LoVo (cell line): Measurements from ENCODE around the gene RBM23.
"Not testable (repeated sequence)": the region's sequence is repeated elsewhere in the genome, so short reads cannot be mapped to it uniquely, and the experiment has no call there.

Source experiments
- DNase-seq: peaks from one replicate; pipeline ENCODE4 v3.0.0-alpha.2; 2016; ENCODE audit warnings: low spot score

Gene RBM23

GRCh38 chr14:22915886-22916521 is 2.9 kb downstream of the RBM23 start:
- no peak for DNase-seq

GRCh38 chr14:22914836-22915235 is 4.1 kb downstream of the RBM23 start:
- not testable (repeated sequence) for DNase-seq

GRCh38 chr14:22910916-22911315 is 8.0 kb downstream of the RBM23 start:
- no peak for DNase-seq

GRCh38 chr14:22908601-22909000 is 10.3 kb downstream of the RBM23 start:
- DNase-seq, result no peak

GRCh38 chr14:22907429-22907828 is 11.5 kb downstream of the RBM23 start:
- no peak for DNase-seq

GRCh38 chr14:22906073-22906472 is 12.9 kb downstream of the RBM23 start:
- no peak for DNase-seq

- DNase-seq, result no peak
Observed at GRCh38 chr14:22905627-22906026, 13.3 kb downstream of the RBM23 start.

- no peak for DNase-seq
Observed at GRCh38 chr14:22903742-22904087, 15.2 kb downstream of the RBM23 start.

- DNase-seq, result no peak
Observed at GRCh38 chr14:22901799-22902198, 17.1 kb downstream of the RBM23 start.

- peak; percentile 38 for DNase-seq
Observed at GRCh38 chr14:22900081-22900799, 18.7 kb downstream of the RBM23 start.

- DNase-seq, result no peak
Observed at GRCh38 chr14:22898302-22899090, 20.5 kb downstream of the RBM23 start.

GRCh38 chr14:22897357-22897756 is 21.6 kb downstream of the RBM23 start:
- no peak for DNase-seq

- no peak for DNase-seq
Observed at GRCh38 chr14:22896760-22897159, 22.2 kb downstream of the RBM23 start.

- no peak for DNase-seq
Observed at GRCh38 chr14:22896356-22896755, 22.6 kb downstream of the RBM23 start.

GRCh38 chr14:22895402-22895801 is 23.5 kb downstream of the RBM23 start:
- no peak for DNase-seq

- DNase-seq, result no peak
Observed at GRCh38 chr14:22893706-22894105, 25.2 kb downstream of the RBM23 start.

- no peak for DNase-seq
Observed at GRCh38 chr14:22892488-22892887, 26.5 kb downstream of the RBM23 start.

- DNase-seq, result no peak
Observed at GRCh38 chr14:22890416-22890815, 28.5 kb downstream of the RBM23 start.

- DNase-seq, result no peak
Observed at GRCh38 chr14:22888662-22889061, 30.3 kb downstream of the RBM23 start.

GRCh38 chr14:22887990-22888378 is 31.0 kb downstream of the RBM23 start:
- DNase-seq, result no peak

GRCh38 chr14:22887260-22887989 is 31.5 kb downstream of the RBM23 start:
- DNase-seq, result peak; percentile 94

- peak; percentile 81 for DNase-seq
Observed at GRCh38 chr14:22886500-22887259, 32.3 kb downstream of the RBM23 start.
